Fibroblast of villous mesenchyme (primary cell): Measurements from ENCODE around the gene IRF9. TPM values are rescaled to one million over a fixed set of nuclear protein-coding genes. Genes with fewer than 3 reads are reported as not detected.

Experiments
- DNase-seq: peaks from one replicate; pipeline ENCODE4 v3.0.0-alpha.2; 2010; ENCODE audit warnings: low read depth
- H3K4me3 ChIP-seq: 2 replicates; pipeline ENCODE4 v1.5.1; 2011; ENCODE audit warnings: low read depth, mild to moderate bottlenecking, low read length
- CTCF ChIP-seq: IDR thresholded peaks from 2 replicates; pipeline ENCODE4 v1.5.1; 2012; ENCODE audit warnings: low read depth, mild to moderate bottlenecking, low read length; ENCODE audit not compliant: insufficient read depth
- total RNA-seq: library from RNA; depleted of rRNA; stranded (reverse); fragments of >200 nt; gene quantifications from 2 replicates; pipeline ENCODE4 v1.2.3, GENCODE V29; 2012

IRF9 gene
- total RNA-seq: 67.6 and 96.7 TPM in 2 replicates

- DNase-seq: peak; percentile 95
- peak within 1 kb of the TSS; percentile 84 for H3K4me3 ChIP-seq
- peak; percentile 88 for TF ChIP-seq CTCF
Measured at GRCh38 chr14:24160850-24161804, at the start of gene IRF9. Gene IRF9 (plus strand): TSS chr14:24161265. CDS start chr14:24162145, 880 bp downstream.

- no peak for TF ChIP-seq CTCF
- peak overlapping the region; percentile 87 for H3K4me3 ChIP-seq
- no peak for DNase-seq
Measured at GRCh38 chr14:24113379-24113800, 47.7 kb upstream of the IRF9 start.

- peak; percentile 92 for DNase-seq
- H3K4me3 ChIP-seq: peak overlapping the region; percentile 87
- TF ChIP-seq CTCF: no peak
Measured at GRCh38 chr14:24113801-24114531, 47.1 kb upstream of the IRF9 start.

- peak within 1 kb of the TSS; percentile 87 for H3K4me3 ChIP-seq
Measured at GRCh38 chr14:24114532-24115421, 46.3 kb upstream of the IRF9 start, which contains the start of the genes DCAF11 and NRL. Gene DCAF11 (plus strand): TSS chr14:24114777. CDS start chr14:24115595, 818 bp downstream. Gene NRL (minus strand): TSS chr14:24114949. CDS start chr14:24082848, 32,101 bp downstream.

DNA sequence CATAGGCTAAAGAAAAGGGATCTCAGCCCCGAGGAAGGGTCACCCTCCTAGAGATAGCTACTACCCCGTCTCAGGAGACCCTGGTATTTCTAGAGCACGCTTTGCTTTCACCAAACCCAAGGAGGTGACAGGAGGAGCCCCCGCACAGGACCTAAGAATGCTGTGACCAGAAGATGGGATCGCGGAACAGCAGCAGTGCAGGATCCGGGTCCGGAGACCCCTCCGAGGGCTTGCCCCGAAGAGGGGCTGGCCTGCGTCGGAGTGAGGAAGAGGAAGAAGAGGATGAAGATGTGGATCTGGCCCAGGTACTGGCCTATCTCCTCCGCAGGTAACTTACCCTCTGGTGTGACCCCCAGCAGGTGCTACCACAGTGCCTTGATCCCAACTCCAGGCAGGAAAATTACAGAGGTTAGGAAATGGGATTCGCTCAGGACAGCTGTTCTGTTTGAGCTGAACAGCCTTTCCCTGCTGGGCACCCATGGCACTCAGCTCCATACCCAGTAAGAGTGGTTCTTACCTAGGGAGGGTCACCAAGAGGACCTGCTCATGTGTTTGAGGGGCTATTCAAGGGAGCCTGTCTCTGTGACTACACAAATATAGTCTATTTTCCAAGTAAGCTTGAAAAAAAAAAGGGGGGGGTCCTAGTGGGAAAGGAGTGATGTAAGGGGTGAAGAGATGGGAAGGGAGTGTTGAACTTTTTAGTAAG is 45.5 kb upstream of the IRF9 start:
- TF ChIP-seq CTCF: no peak
- DNase-seq: no peak
- H3K4me3 ChIP-seq: peak overlapping the region; percentile 87

More at GRCh38 chr14:24114532-24115421, 46.3 kb upstream of the IRF9 start, which contains the start of the genes DCAF11 and NRL:
- peak; percentile 100 for DNase-seq
- TF ChIP-seq CTCF: no peak
